AG09309 (cell line): ENCODE results near the gene RRM1.
"Not testable (repeated sequence)": the region's sequence is repeated elsewhere in the genome, so short reads cannot be mapped to it uniquely, and the experiment has no call there.

Experiments
- DNase-seq: peaks from one replicate; pipeline ENCODE4 v3.0.0-alpha.2; 2010; ENCODE audit warnings: low read depth
- H3K4me3 ChIP-seq: 2 replicates; pipeline ENCODE4 v1.5.1; 2011; ENCODE audit warnings: mild to moderate bottlenecking, low read depth, low read length, moderate library complexity; ENCODE audit not compliant: control insufficient read depth
- CTCF ChIP-seq: IDR thresholded peaks from 2 replicates; pipeline ENCODE4 v1.5.1; 2011; ENCODE audit warnings: mild to moderate bottlenecking, low read depth, low read length, inconsistent platforms; ENCODE audit not compliant: insufficient read depth, control insufficient read depth; ENCODE audit errors: missing control alignments

RRM1 gene

GRCh38 chr11:4125141-4125540 lies 30.5 kb downstream of the RRM1 start:
- no peak overlapping the region for H3K4me3 ChIP-seq
- no peak for TF ChIP-seq CTCF
- no peak for DNase-seq

GRCh38 chr11:4127357-4127756 lies 32.8 kb downstream of the RRM1 start:
- H3K4me3 ChIP-seq, result no peak overlapping the region
- no peak for DNase-seq
- TF ChIP-seq CTCF, result no peak

- not testable (repeated sequence) for H3K4me3 ChIP-seq, DNase-seq
These were observed 35.6 kb downstream of the RRM1 start for GRCh38 chr11:4130219-4130618.

GRCh38 chr11:4134806-4135205 lies 40.2 kb downstream of the RRM1 start:
- no peak overlapping the region for H3K4me3 ChIP-seq
- TF ChIP-seq CTCF, result no peak
- peak; percentile 10 for DNase-seq

GRCh38 chr11:4138497-4138896 lies 43.9 kb downstream of the RRM1 start:
- TF ChIP-seq CTCF, result no peak
- no peak overlapping the region for H3K4me3 ChIP-seq
- DNase-seq, result no peak

GRCh38 chr11:4140067-4140636 lies 45.6 kb downstream of the RRM1 start:
- no peak for DNase-seq
- no peak overlapping the region for H3K4me3 ChIP-seq
- TF ChIP-seq CTCF, result no peak

- H3K4me3 ChIP-seq, result no peak overlapping the region
- no peak for TF ChIP-seq CTCF
- DNase-seq, result no peak
These were observed 51.6 kb downstream of the RRM1 start for GRCh38 chr11:4146070-4146771.
